Right lobe of liver (tissue), 6 donors: ENCODE measurements around the gene RGS3. TPM values are rescaled to one million over a fixed set of nuclear protein-coding genes. Genes with fewer than 3 reads are reported as not detected.
A peak's percentile ranks its signal among the peaks of the same experiment; 100 is the strongest.

Experiments
- ATAC-seq, 4 donors: fragments of 200-7000 bp; cut with Tn5 transposase; one replicate each; pipeline ENCODE4 v1.9.1; 2020; ENCODE audit warnings: mild to moderate bottlenecking in 4 of 4, moderate library complexity in 4 of 4
- DNase-seq, 3 donors: peaks; one replicate each; pipeline ENCODE4 v3.0.0-alpha.2; 2020
- H3K27ac ChIP-seq, 3 donors: fragments of 200-600 bp; one replicate each; pipeline ENCODE4 v1.8.0; 2022
- H3K27me3 ChIP-seq, 2 donors: fragments of 200-600 bp; one replicate each; pipeline ENCODE4 v1.8.0; 2022
- H3K36me3 ChIP-seq, 4 donors: fragments of 200-600 bp; sonication (generic) in 1 of 4; one replicate each; pipeline versions ENCODE4 v1.5.1 to v1.8.0; 2017 to 2022; ENCODE audit warnings: control low read depth in 1 of 4
- H3K4me1 ChIP-seq, 4 donors: fragments of 200-600 bp; sonication (generic) in 1 of 4; one replicate each; pipeline versions ENCODE4 v1.5.1 to v1.8.0; 2017 to 2022; ENCODE audit warnings: control low read depth in 1 of 4
- H3K4me3 ChIP-seq, 3 donors: fragments of 200-600 bp; one replicate each; pipeline ENCODE4 v1.8.0; 2022
- H3K9me3 ChIP-seq, 4 donors: fragments of 200-600 bp; sonication (generic) in 1 of 4; one replicate each; pipeline versions ENCODE4 v1.5.1 to v1.8.0; 2017 to 2022; ENCODE audit warnings: control low read depth in 1 of 4
- CTCF ChIP-seq, 4 donors: fragments of 200-600 bp in 3 of 4; fragments of 450-650 bp in 1 of 4; IDR thresholded peaks; one replicate each; pipeline versions ENCODE4 v1.5.1 to v1.8.0; 2016 to 2022; ENCODE audit warnings: antibody characterized with exemption in 4 of 4, mild to moderate bottlenecking in 2 of 4
- POLR2A ChIP-seq: fragments of 450-650 bp; IDR thresholded peaks from one replicate; pipeline ENCODE4 v1.6.1; 2017; ENCODE audit warnings: antibody characterized with exemption, mild to moderate bottlenecking
- WGBS: methylation state at CpG from one replicate; pipeline ENCODE4 v1.1.6; 2018; ENCODE audit warnings: low coverage, low lambda C conversion rate; ENCODE audit not compliant: insufficient coverage; ENCODE audit errors: missing lambda C conversion rate; 5-methylcytosine and 5-hydroxymethylcytosine counted together
- intact Hi-C, 2 donors: fragments of 100-400 bp; cut with DNase I; formaldehyde crosslinking; loops; one replicate each; pipeline versions ENCODE4 v1.11.2 to v1.14.1; 2022
- total RNA-seq, 6 experiments: library from RNA; depleted of rRNA in 2 of 6; stranded (reverse); fragments of >200 nt in 2 of 6; fragmentation: NEBNext Ultra II Directional in 3 of 6; extraction: Animal tissue kit (Norgen Biotek cat#: 25700) in 3 of 6; gene quantifications; one replicate each; pipeline versions ENCODE4 v1.1.0 to v1.2.4, GENCODE V29; 2016 to 2023
- donor health status: DM: no; HTN: yes; CAD: no.
- donor health status: DM: no; HTN: no; CAD: no.
- donor health status: DM: no; HTN: no; CAD: no.
- donor health status: DM: no; HTN: yes; CAD: no.
- donor health status: DM: no; HTN: yes; CAD: no.

The RGS3 gene
- total RNA-seq, 6 experiments from 2014 or later: 19.0 to 60.3 (median 31.0) TPM

GRCh38 chr9:113620377-113621161, 157.0 kb downstream of the RGS3 start:
- no peaks in the 10 kb centered on the region for H3K36me3 ChIP-seq
- peaks cover 0 to 53% (median 18%) of the 10 kb centered on the region in 4 donors for H3K4me1 ChIP-seq
- WGBS: 80% methylated on average over 1 of the region's 16 CpGs
- peak overlapping the region; percentile 71 to 83 (median 80) for H3K27ac ChIP-seq
- no peak for TF ChIP-seq CTCF (IDR thresholded peaks at IDR 0.05)
- TF ChIP-seq POLR2A: peak; percentile 76
- H3K9me3 ChIP-seq: no peaks in the 10 kb centered on the region
- intact Hi-C loops: no loop called here
- DNase-seq (peak; percentile 64 to 78 (median 76)), ATAC-seq (peak; percentile 66 to 77 (median 73))
- no peaks in the 10 kb centered on the region for H3K27me3 ChIP-seq
- peak overlapping the region in 1 of 3 donors; percentile 9 for H3K4me3 ChIP-seq

- H3K4me3 ChIP-seq: no peak overlapping the region
- peak overlapping the region; percentile 71 to 83 (median 80) for H3K27ac ChIP-seq
- no peaks in the 10 kb centered on the region for H3K27me3 ChIP-seq
- H3K4me1 ChIP-seq: peaks cover 0 to 46% (median 14%) of the 10 kb centered on the region in 4 donors
- ATAC-seq (peak; percentile 3 to 53 (median 28)), DNase-seq (peak in 2 of 3 donors; percentile 49 to 50)
- H3K9me3 ChIP-seq: no peaks in the 10 kb centered on the region
- intact Hi-C loops: no loop called here
- no peaks in the 10 kb centered on the region for H3K36me3 ChIP-seq
- 21% methylated on average over 6 of the region's 14 CpGs for whole genome bisulfite sequencing
- no peak for TF ChIP-seq CTCF (IDR thresholded peaks at IDR 0.05)
- no peak for TF ChIP-seq POLR2A
Observed at GRCh38 chr9:113621309-113621791, 157.8 kb downstream of the RGS3 start.

GRCh38 chr9:113621980-113622379, 158.5 kb downstream of the RGS3 start:
- no peaks in the 10 kb centered on the region for H3K27me3 ChIP-seq
- H3K4me1 ChIP-seq: peaks cover 0 to 46% (median 14%) of the 10 kb centered on the region in 4 donors
- peak overlapping the region in 2 of 3 donors; percentile 80 to 83 for H3K27ac ChIP-seq
- WGBS: 83% methylated on average over 2 of the region's 2 CpGs
- ATAC-seq (no peak), DNase-seq (no peak)
- TF ChIP-seq CTCF (IDR thresholded peaks at IDR 0.05) (no peak), POLR2A (no peak)
- no peak overlapping the region for H3K4me3 ChIP-seq
- no peaks in the 10 kb centered on the region for H3K9me3 ChIP-seq
- intact Hi-C loops: no loop called here
- H3K36me3 ChIP-seq: no peaks in the 10 kb centered on the region

- DNase-seq: peak in 2 of 3 donors; percentile 31 to 58
Observed at GRCh38 chr9:113622600-113623400, 159.3 kb downstream of the RGS3 start.

More at GRCh38 chr9:113622600-113623400, 159.3 kb downstream of the RGS3 start:
- Histone ChIP-seq H3K36me3 (no peaks in the 10 kb centered on the region), H3K4me1 (peaks cover 0 to 46% (median 14%) of the 10 kb centered on the region in 4 donors), H3K4me3 (no peak overlapping the region), H3K9me3 (no peaks in the 10 kb centered on the region), H3K27ac (peak overlapping the region in 2 of 3 donors; percentile 21 to 77), H3K27me3 (no peaks in the 10 kb centered on the region)
- intact Hi-C loops: no loop called here
- peak in 2 of 4 donors; percentile 6 to 52 for ATAC-seq
- TF ChIP-seq CTCF (IDR thresholded peaks at IDR 0.05) (no peak), POLR2A (peak; percentile 23)
- whole genome bisulfite sequencing: 48% methylated on average over 2 of the region's 8 CpGs
